DMS114 treated with DMSO at 0.1 percent for 48 hours (cell line): ENCODE data around the gene PTH1R.

Source experiments
- DNase-seq: peaks from one replicate; lab custom pipeline; 2025; ENCODE audit not compliant: unreplicated experiment; lab: John Stamatoyannopoulos, UW

PTH1R gene

DNA sequence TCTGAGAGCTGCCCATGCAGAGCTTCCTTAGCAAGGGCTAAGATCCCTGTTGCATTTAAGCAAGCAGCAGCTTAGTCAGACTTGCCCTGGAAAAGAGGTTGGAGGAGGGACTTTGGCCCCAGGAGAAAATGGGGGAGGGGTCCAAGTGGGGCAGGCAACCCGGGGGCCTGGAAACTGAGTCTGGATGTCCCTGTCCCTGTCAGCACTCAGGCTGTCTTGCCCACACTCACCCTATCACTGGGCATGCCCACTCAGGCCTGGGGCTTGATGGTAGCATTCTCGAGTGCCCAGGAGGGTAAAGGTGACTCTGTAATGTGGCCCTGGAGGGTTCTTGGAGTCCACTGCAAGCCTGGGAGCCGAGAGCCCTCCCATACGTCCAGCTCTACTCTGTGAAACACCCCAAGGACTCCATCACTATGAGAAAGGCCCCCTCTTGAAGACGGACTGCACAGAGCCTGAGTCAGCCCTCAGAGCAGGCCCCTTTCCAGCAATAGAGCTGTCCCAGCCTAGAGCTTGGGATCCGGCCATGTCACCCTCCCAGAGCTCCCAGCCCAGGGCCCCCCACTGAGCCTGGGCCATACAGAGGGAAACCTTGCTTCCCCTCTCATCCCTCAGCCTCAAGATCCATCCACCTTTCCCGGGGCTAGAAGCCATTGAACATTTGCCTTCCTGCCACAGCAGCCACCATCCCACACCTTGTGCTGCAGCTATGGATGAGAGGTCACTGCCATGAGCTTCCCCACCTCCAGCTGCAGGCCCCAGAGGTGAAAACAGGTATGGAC is 27.6 kb upstream of the PTH1R start:
- DNase-seq = no peak

DNA sequence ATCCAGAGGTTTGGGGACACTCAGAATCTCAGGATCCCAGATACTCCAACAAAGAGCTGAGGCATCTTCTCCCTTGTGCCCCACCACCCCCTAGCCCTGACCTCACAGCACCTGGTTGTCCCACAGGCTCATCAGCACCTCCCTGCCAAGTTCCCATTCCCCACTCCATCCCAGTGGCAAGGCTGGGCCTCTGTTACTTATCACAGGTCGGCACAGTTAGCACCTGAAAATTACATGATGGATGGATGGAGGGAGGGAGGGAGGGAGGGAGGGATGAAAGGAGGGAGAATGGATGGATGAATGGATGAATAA is 27.1 kb upstream of the PTH1R start:
- no peak for DNase-seq

DNA sequence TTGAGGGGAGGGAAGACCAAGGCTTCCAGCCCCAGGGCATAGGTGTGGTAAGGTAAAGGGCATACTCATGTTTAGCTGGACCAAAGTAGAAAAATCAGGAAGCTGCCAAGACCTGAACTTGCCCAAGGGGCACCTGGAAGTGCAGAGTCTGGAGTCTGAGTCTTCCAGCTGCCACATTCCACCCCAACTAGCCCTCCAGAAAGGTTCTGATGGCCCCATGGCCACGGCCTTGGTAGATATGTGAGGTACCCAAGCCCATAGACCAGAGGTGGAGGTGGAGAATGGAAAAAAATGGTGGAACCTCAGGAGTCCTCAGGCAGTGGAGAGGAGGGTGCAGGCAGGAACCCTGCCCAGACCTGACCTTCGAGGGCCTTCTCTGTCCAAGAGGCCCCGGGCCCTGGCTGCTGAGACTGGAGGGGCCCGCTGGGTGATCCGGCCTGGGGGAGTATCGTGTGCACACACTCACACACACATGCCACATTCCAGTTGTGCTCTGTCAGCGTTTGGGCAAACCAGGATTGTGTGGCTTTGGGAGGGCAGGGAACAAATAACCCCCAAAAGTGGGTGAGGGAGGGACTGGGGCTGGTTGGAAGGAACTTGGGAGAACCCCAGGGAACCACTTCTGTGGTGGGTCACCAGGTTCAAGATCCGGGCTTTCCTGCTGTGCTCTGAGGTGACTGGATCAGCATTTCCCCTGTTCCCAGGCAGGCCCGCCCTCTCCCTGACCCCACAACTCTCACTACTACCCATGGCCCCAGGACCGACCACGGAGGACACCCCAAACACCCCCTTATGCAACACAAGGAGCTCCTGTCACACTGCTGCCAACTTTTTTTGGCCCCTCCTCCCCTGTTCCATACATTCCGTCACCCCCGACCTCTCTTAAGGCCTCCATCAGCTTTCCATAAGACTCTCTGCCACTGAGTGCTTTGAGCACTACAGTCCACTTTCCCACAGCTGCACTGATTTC is 25.9 kb upstream of the PTH1R start:
- DNase-seq = no peak

DNA sequence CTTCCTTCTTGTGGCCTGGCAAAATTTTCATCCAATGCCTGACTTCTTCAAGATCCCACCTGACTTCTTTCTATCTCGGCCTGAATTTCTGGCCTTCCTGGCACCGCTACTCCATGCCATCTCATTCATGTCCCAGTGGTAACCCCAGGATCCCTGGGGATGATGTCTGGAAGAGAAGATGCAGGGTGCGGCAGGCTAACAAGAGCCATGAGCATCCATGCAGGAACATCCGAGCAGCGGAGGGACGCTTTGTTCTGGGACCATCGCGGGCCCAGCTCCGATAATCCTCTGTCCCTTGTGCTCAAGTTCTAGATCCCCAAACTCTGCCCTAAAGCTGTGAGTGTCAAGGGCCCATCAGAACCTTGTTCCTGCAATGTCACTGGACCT is 25.2 kb upstream of the PTH1R start:
- no peak for DNase-seq

DNA sequence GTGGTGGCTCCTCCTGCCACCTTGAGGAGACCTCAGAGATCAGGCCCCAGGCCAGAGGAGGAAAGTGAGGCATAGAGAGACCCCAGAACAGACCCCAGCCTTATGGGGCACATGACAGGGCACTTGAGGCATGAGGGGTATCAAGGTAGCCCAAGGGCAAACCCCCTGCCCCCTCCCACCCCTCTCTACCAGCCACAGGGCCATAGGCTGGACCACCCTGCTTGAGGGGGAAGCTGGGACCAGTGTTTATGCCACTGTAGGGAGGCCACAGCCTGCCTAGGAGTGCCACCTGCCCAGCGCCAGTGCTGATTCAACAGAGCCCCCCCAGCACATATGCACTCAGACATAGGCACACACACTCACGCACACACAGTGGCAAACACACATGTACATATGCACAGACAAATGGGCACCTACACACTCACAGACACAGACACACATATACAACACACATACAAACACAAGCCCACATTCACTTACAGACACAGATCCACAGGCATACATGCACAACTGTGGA is 24.6 kb upstream of the PTH1R start:
- DNase-seq = no peak

DNA sequence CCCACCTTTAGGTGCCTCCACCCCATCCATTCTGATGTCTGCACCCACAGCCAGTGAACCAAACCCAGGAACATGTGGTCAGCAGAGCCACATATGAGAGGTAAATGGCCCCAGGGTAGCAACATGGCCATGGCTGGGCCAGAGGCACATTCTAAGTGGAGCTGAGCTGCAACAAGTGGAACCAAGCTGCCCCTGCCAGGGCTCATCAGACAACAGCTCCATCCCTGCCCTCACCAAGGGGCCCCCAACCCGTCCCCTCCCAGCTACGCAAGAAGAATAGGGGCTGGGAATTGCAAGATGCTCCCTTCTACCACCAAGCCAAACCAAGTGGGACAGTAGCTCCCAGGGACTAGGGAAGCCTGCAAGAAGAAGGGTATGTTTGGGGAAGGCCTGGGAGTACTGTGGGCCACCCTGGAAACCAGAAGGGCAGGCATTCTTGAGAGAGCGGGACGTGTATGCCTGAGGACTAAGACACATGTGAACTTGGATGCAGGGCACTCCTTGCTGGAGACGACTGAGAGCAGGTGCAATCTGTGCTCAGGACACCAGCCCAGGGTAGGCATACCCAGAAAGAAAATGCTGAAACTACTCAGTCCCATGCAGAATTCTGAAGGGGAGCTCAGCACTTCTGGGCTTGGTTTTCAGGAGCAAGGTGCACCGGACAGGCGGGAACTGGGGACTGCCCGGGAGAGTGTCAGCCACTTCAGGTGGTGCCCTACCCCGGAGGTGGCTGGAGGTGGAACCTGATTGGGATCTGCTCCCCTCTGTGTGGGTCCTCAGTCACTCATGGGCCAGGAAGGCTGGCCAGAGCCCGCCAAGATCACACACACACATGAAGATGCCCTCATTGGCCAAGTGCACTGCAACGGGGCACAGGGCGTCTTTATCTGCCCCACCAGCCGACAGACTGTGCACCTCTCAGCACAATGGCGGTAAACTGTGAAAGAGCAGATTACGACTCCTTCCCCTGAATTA is 23.8 kb upstream of the PTH1R start:
- DNase-seq = no peak

DNA sequence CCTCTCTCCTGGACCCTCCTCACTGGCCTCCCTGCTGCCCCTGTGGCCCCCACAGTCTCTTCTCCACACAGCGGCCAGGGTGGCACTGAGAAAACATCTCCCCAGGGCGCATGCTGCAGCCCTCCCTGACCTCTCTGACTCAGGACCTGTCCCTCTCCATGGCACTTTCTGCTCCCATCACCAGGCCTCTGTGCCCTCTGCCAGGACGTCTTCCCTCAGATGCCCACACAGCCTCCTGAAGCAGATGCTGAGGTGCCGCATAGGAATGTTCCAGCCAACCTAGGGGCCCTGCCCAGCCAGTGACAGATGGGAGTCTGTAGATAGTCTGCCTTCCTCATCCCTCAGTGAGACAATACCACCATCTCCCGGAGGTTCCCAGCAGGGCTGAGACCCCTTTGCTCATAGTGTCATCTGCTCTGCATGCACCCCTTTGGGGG is 22.9 kb upstream of the PTH1R start:
- no peak for DNase-seq

DNA sequence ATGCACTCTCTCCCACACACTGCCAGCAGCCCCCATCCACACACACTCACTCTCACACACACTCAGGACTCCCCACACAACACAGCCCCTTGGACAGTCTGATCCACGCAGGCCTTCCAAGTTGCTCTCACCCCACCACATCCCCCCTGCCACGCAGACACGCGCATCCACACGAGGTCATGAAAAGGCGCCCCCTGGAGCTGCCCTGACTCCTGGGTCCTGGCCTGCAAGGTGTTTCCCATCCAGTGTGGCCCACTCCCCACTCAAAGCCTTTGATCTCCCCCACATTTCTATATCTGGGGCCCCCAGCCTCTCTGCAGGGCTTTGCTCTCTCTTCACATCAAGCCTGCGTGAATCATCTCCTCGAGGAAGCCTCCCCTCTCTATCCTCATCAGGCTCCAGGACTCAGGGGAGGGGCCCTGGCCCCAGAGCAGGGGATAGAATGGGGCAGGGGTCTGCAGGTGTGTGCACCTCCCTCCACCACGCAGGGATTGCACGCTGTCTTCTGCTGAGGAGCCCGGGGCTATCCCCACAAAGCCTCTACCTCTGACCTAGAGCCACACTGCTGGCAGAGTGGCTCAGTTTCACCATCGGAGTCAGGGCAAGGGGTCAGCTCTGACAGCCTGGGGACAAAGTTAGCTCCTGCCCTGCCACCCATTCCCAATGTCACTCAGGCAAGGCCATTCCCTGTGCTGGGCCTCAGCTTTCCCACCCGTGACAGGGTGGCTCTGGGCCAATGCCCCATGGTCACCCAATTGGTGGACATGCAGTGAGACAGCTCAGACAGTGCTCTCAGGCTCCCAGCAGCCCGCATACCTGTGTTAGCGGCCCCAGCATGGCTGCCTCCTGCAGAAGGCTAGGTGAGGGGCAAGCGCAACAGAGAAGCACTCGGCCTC is 20.7 kb upstream of the PTH1R start:
- no peak for DNase-seq

DNA sequence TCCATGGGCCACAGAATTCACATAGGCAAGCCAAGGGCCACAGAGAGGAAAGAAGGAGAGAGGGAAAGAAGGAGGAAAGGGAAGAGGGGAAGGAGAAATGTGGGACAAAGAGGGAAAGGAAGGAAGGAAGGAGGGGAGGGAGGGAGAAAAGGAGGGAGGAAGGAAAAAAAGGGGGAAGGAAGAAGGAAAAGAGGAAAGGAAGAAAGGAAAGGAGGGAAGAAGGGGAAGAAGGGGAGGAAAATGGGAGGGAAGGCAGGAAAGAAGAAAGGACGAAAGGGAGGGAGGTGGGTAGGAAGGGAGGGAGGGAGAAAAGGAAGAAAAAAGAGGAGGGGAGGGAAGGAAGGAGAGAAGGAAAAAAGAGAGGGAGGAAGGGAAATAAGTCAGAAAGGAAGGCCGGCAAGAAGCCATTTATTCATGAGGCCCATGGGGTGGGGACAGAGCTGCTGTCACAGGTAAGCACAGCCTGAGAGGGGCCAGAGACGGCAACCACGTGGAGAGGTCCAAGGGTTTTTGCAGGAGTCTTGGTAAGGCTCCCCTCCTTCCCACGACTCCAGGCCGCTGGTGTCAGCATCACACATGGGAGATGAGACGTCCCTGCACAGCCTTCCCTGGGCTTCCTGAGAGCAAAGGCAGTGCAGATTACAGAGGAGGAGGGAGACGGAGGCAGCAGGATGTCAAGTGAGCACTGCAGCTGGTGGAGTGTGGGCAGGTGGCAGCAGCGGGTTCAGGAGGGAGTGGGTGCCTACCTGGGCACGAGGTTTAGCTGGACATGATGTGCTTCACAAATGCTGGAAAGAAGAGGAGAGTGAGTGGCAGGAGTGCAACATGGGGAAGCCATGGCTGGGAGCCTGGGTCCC is 19.8 kb upstream of the PTH1R start:
- DNase-seq = no peak

DNA sequence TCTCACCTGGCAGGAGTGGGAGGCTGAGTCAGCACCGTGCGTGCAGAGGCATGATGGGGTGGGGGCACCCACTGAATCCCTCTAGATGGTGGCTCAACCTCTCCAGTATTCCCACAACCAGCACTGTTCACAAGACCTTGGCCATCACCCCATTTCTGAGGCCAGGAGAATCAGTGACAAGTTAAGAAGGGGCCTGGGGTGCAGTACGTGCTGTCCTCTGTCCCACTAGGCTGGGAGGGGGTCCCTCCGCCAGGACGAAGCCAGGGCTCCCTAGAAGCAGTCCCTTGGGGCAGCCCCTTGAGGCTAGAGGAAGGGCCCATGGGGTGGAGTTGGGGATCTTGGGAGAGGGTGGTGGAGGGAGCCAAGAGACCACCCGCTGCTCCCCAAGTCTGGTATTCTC is 19.1 kb upstream of the PTH1R start:
- no peak for DNase-seq

DNA sequence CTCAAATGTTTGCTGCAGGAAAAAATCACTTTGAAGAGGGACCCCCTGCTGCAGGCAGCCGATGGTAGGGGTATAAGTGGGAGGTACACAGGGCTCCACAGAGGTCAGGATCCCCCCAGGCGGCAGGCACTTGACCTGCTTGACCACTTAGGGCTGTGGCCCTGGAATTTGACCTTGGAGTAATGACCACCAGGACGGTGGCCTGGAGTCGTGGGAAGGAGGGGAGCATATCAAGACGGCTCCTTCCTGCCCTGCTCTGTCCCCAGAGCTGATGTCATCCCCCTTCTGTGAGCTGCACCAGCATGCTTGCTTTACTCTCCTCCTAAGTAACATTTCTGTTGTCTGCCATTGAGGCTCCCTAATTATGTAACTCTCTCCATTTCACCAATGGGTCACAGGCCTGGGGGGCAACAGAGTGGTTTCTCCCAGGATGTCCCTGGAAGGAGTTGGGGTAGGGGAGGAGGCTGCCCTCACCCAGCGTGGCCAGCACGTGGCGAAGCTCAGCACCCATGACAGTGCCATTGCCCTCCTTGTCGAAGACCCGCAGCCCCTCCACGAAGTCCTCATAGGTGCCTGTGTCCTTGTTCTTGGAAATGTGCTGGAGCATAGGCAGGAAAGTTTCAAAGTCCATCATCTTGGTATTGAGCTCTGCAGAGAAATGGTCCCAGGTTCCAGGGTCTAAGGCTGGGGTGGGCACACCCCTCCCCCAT is 18.4 kb upstream of the PTH1R start:
- DNase-seq = no peak

DNA sequence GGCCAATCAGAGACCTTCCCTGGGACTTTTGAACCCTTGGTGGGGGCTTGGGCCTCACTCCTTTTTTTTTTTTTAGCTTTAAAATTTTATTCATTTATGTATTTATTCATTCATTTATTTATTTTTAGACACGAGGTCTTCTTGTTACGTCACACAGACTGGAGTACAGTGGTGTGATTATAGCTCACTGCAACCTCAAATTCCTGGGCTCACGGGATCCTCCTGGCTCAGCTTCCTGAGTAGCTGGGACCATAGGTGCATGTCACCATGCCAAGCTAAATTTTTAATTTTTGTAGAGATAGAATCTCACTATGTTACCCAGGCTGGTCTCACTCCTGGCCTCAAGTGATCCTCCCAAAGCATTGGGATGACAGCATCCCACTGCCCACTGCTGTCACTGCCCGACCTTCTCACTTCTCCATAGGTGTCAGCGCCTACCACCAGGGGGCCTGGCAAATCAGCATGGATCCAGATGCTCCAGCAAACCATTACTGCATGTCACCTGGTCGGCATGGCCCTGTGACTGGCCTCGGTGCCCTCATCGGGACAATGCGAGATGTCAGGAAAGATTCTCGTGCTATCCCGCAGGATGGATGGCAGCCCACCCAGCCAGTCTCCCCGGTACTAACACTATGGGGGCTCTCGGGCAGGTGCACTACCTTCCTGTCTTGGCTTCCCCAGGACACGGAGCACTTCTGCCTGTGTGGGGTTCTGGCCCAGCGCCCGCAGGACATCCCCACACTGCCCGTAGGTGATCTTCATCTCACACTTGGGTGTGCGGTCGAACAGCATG is 17.3 kb upstream of the PTH1R start:
- no peak for DNase-seq

DNA sequence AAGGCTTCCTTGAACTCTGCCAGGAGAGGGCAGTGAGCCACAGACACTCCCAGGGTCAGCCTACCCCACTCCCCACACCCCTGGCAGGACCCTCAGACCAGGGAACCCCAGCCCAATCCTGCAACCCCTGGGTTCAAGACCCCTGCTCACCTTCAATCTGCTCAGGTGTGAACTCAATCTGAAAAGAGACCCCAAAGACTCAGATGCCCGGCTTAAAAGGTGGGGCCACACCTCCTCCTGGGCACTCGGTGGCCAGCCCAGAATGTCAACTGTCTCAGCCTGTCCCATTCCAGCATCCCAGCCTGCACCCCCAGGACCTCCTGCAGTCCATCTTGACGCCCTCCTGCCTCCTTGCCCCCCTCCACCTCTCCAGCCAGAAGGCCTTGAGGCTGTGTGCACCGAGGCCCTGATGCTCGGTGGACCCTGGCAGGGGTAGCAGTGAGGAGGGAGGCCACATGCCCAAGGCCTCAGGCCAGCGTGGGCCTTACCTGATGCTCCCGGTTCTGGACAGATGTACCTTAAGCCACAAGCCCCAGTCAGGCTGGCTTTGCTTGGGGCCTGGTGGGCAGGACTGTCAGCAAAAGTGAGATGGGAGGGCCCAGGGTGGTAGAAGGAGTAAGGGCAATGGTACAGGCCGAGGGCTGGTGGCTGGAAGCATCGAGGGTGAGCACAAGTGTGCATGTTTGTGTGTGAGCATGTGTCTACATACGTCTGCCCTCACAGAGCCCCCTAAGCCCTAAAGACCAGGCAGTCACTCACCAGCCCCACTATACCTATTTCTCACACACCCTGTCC is 16.5 kb upstream of the PTH1R start:
- DNase-seq = no peak

DNA sequence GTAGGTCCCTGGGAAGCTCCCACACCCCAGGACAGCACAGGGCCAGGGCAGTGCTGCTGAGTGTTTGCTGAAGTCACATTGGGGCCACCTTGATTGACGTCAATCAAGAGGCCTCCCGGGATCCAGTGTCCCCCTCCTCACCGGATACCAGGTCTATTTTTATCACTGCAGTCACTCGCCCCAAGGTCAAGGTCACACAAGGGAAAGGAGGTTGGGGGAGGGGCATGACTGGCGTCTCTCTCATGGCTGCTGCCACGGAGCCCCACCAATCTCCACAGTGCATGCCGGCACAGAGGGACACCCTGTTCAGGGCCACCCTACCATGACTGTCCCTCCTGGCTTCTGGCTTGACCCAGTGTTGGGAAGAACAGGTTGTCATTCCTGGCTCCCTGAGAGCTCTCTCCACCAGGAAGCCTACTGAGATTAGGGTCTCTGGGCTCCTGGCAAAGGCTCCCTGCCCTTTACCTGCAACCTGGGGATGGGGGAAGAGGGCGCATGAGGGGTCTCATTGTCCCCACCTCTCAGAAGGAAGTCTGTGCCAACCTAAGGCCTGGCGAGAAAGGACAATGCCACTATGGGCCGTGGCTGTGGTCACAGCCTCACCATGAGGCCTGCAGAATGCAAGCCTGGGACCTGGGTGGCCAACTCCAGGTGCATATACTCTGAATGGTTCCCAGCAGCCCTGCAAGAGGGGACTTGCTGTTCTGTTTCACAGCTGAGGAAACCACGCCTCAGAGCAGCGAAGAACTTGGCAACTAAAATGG is 15.7 kb upstream of the PTH1R start:
- no peak for DNase-seq

DNA sequence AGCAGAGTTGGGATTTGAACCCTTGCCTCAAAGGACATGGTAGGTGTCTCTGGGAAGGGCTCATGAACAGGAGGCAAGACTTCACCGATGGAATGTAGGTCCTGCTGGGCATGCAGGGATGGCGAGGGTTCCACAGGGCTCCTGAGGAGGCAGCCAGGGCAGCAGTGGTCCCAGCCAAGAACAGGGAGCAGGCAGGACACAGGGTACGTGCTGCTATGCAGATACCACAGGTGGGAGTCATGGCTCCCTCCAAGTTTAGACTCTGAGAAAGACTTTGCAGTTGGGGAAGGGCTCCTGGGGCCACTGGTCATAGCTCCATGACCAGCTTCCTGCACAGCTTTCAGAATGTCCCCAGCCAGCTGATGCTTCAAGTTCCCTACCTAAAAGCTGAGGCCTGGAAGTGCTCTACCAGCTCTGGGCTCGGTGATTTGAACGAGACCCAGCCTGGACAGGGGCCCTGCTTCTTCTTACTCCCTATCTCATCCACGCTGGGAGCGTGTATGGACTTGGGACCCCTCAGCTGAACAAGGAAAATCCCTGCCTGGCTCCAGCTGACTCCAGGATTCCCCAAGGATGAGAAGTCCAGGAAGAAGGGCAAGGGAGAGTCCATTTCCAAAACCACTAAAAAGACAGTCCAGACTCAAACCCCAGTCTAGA is 15.0 kb upstream of the PTH1R start:
- DNase-seq = no peak
